T-helper 9 cell (primary cell): ENCODE data around the gene TFR2.

ENCODE experiments used
- DNase-seq: peaks from one replicate; pipeline ENCODE4 v3.0.0-alpha.2; 2020

Gene TFR2

GRCh38 chr7:100612730-100613390 is 28.5 kb downstream of the TFR2 start:
- DNase-seq = no peak

GRCh38 chr7:100611983-100612729 is 29.2 kb downstream of the TFR2 start, which contains the start of gene MOSPD3:
MOSPD3 (plus strand) TSS chr7:100612540; CDS start chr7:100612792, 252 bp downstream.
- peak; percentile 97 for DNase-seq

- DNase-seq = no peak
Measured at GRCh38 chr7:100609958-100610357, 31.4 kb downstream of the TFR2 start.

- DNase-seq = no peak
Measured at GRCh38 chr7:100607111-100607510, 34.2 kb downstream of the TFR2 start.

- DNase-seq = no peak
Measured at GRCh38 chr7:100606313-100606712, 35.0 kb downstream of the TFR2 start.

GRCh38 chr7:100604976-100605911 is 36.1 kb downstream of the TFR2 start:
- DNase-seq = no peak

- DNase-seq = peak; percentile 73
Measured at GRCh38 chr7:100604028-100604975, 37.0 kb downstream of the TFR2 start.

GRCh38 chr7:100603726-100604027 is 37.7 kb downstream of the TFR2 start:
- DNase-seq = no peak

GRCh38 chr7:100602889-100603725 is 38.2 kb downstream of the TFR2 start:
- no peak for DNase-seq

GRCh38 chr7:100600730-100601038 is 40.7 kb downstream of the TFR2 start:
- DNase-seq = no peak

- DNase-seq = no peak
Measured at GRCh38 chr7:100599911-100600729, 41.2 kb downstream of the TFR2 start.

- DNase-seq = no peak
Measured at GRCh38 chr7:100598425-100598824, 42.9 kb downstream of the TFR2 start.

- no peak for DNase-seq
Measured at GRCh38 chr7:100595188-100595587, 46.2 kb downstream of the TFR2 start.

- no peak for DNase-seq
Measured at GRCh38 chr7:100591596-100591995, 49.8 kb downstream of the TFR2 start.

- no peak for DNase-seq
Measured at GRCh38 chr7:100590077-100590737, 51.1 kb downstream of the TFR2 start.

- no peak for DNase-seq
Measured at GRCh38 chr7:100589341-100589947, 51.9 kb downstream of the TFR2 start.

- no peak for DNase-seq
Measured at GRCh38 chr7:100588438-100588837, 52.9 kb downstream of the TFR2 start.

- peak; percentile 98 for DNase-seq
Measured at GRCh38 chr7:100586266-100587025, 54.9 kb downstream of the TFR2 start, which contains the start of gene FBXO24. FBXO24 (plus strand) TSS chr7:100586328; CDS start chr7:100586626, 298 bp downstream.
